ENCODE data around the gene DNAH3.

DNA sequence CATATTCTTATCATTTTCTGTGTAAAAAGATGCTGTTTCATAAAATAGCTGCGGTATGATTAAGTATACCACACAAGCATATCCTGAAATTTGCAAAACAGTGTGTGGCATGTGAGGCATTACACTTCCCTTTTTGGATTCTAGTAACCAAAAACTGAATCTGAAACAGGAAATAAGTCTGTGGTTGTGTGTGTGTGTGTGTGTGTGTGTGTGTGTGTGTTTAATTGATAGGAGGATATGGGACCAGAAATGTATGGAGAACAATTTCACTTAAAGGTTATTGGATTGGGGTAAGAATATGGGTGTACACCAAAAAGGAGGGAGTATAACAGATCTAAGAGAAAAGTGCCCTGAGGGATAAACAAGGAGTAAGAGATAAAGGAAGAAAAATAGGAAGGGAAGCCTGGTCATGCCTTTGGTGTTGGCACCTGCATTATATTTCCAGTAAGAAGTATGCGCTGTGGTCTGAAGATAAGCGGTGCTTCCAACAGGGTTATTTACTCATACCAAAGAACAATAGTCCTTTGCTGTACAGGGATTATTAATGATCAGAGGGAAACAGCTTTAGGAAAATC lies 246.1 kb downstream of the DNAH3 start:
- no peak for TF ChIP-seq EZH2phosphoT487 (IDR thresholded peaks at IDR 0.05; ENCODE audit: insufficient read depth, low read depth)
- no peak for TF ChIP-seq EZH2 (IDR thresholded peaks at IDR 0.05; ENCODE audit: insufficient read depth, poor library complexity, severe bottlenecking)

Data from GM23248 (cell line).